H1 (cell line): ENCODE measurements around the gene MYO1F.

ENCODE experiments used
- BRCA1 ChIP-seq: IDR thresholded peaks from 2 replicates; pipeline ENCODE4 v1.6.1; 2012; ENCODE audit warnings: low read depth, low read length, improper control_type of control experiment
- GABPA ChIP-seq: IDR thresholded peaks from 2 replicates; pipeline ENCODE4 v1.6.1; 2011; ENCODE audit warnings: mild to moderate bottlenecking, low read length, moderate library complexity, borderline replicate concordance; ENCODE audit not compliant: insufficient read depth
- JUN ChIP-seq: IDR thresholded peaks from 2 replicates; pipeline ENCODE4 v1.6.1; 2011; ENCODE audit warnings: low read depth, mild to moderate bottlenecking, improper control_type of control experiment, low read length
- POLR2AphosphoS5 ChIP-seq: IDR thresholded peaks from 2 replicates; pipeline ENCODE4 v1.6.1; 2011; ENCODE audit warnings: low read depth, low read length
- RAD21 ChIP-seq, 2 experiments: IDR thresholded peaks in 1 of 2; conservative IDR thresholded peaks in 1 of 2; 2 replicates each; pipeline ENCODE4 v1.6.1; 2011; ENCODE audit warnings: low read depth in 2 of 2, low read length in 2 of 2, improper control_type of control experiment in 1 of 2, inconsistent platforms in 1 of 2, mild to moderate bottlenecking in 1 of 2, moderate library complexity in 1 of 2
- SP4 ChIP-seq: IDR thresholded peaks from 2 replicates; pipeline ENCODE4 v1.6.1; 2012; ENCODE audit warnings: low read length, inconsistent platforms

DNA sequence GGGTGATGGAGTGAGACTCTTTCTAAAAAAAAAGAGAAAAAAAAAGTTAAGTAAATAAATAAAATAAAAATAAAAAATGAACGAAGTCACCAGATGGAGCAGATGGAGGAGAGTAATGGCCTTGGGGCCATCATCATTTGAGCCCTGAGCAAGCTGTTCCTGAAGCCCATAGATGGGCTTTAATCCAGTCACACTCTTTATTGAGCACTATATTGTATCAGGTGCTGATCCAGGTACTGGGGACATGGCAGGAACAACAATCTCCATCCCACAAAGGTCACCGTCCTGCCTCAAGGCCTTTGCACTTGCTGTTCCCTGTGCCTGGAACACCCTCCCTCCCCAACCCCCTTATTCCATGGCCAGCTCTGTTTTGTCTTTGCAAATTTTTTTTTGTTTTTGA is 37.2 kb upstream of the MYO1F start:
- TF ChIP-seq RAD21 (IDR thresholded peaks at IDR 0.05 in 1 of 2, conservative IDR thresholded peaks at IDR 0.05 in 1 of 2; ENCODE audit: low read depth in 2 of 2, low read length in 2 of 2) (no peak), SP4 (no peak), GABPA (no peak), POLR2AphosphoS5 (no peak), JUN (no peak), BRCA1 (no peak)
